Breast epithelium (tissue), 3 donors: ENCODE results near the gene GRIP2.
"Not testable (repeated sequence)": the region's sequence is repeated elsewhere in the genome, so short reads cannot be mapped to it uniquely, and the experiment has no call there.

Experiments used
- POLR2A ChIP-seq: fragments of 450-650 bp; IDR thresholded peaks from one replicate; pipeline ENCODE4 v1.6.1; 2016; ENCODE audit warnings: antibody characterized with exemption, mild to moderate bottlenecking, moderate library complexity
- POLR2AphosphoS5 ChIP-seq, 3 donors: sonication (generic); formaldehyde crosslinking; IDR thresholded peaks; one replicate each; pipeline ENCODE4 v1.6.1; 2017; ENCODE audit warnings: antibody characterized with exemption in 3 of 3
- TF ChIP-seq, protein P1 (sequence below), 3 donors: fragments of 450-650 bp; IDR thresholded peaks; one replicate each; pipeline ENCODE4 v1.5.1; 2016 to 2017; ENCODE audit warnings: antibody characterized with exemption in 3 of 3, mild to moderate bottlenecking in 3 of 3, moderate library complexity in 3 of 3

DNA sequence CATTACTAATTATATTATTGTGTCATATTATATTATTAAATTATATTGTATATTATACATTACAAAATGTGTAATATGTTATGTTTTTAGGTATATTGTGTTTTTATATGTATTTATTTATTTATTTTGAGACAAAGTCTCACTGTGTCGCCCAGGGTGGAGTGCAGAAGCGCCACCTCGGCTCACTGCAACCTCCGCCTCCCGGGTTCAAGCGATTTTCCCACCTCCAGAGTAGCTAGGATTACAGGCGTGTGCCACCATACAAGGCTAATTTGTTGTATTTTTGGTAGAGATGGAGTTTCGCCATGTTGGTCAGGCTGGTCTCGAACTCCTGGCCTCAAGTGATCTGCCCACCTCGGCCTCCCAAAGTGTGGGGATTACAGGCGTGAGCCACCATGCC, 24.6 kb downstream of the GRIP2 start:
- TF ChIP-seq, protein P1, sequence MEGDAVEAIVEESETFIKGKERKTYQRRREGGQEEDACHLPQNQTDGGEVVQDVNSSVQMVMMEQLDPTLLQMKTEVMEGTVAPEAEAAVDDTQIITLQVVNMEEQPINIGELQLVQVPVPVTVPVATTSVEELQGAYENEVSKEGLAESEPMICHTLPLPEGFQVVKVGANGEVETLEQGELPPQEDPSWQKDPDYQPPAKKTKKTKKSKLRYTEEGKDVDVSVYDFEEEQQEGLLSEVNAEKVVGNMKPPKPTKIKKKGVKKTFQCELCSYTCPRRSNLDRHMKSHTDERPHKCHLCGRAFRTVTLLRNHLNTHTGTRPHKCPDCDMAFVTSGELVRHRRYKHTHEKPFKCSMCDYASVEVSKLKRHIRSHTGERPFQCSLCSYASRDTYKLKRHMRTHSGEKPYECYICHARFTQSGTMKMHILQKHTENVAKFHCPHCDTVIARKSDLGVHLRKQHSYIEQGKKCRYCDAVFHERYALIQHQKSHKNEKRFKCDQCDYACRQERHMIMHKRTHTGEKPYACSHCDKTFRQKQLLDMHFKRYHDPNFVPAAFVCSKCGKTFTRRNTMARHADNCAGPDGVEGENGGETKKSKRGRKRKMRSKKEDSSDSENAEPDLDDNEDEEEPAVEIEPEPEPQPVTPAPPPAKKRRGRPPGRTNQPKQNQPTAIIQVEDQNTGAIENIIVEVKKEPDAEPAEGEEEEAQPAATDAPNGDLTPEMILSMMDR (IDR thresholded peaks at IDR 0.05) = not testable (repeated sequence)
- TF ChIP-seq POLR2A; POLR2AphosphoS5 (IDR thresholded peaks at IDR 0.05): not testable (repeated sequence)
